Esophagus muscularis mucosa (tissue), 4 donors: ENCODE results near the gene GAB1. TPM values are rescaled to one million over a fixed set of nuclear protein-coding genes. Genes with fewer than 3 reads are reported as not detected.

ENCODE experiments used
- DNase-seq: peaks from one replicate; pipeline ENCODE4 v3.0.0-alpha.2; 2017; ENCODE audit errors: extremely low spot score
- H3K27ac ChIP-seq, 4 donors: fragments of 200-600 bp; sonication (generic); replicated peaks in 1 of 4; 1 replicate in 3 of 4; 2 replicates in 1 of 4; pipeline ENCODE4 v1.5.1; 2016 to 2019; ENCODE audit warnings: mild to moderate bottlenecking in 1 of 4
- H3K27me3 ChIP-seq, 4 donors: fragments of 200-600 bp; sonication (generic); one replicate each; pipeline versions ENCODE4 v1.5.1 to v1.6.0; 2016 to 2019
- H3K36me3 ChIP-seq, 4 donors: fragments of 200-600 bp; sonication (generic); one replicate each; pipeline ENCODE4 v1.5.1; 2016 to 2019
- H3K4me1 ChIP-seq, 4 donors: fragments of 200-600 bp; sonication (generic); one replicate each; pipeline ENCODE4 v1.5.1; 2016 to 2019
- H3K4me3 ChIP-seq, 4 donors: fragments of 200-600 bp; sonication (generic); 1 replicate in 2 of 4; 2 replicates in 2 of 4; pipeline ENCODE4 v1.5.1; 2016 to 2019; ENCODE audit warnings: mild to moderate bottlenecking in 4 of 4, moderate library complexity in 1 of 4
- H3K9me3 ChIP-seq, 4 donors: fragments of 200-600 bp; sonication (generic); 1 replicate in 3 of 4; 2 replicates in 1 of 4; pipeline ENCODE4 v1.5.1; 2016 to 2019
- EP300 ChIP-seq: sonication (generic); formaldehyde crosslinking; IDR thresholded peaks from one replicate; pipeline ENCODE4 v1.6.1; 2017; ENCODE audit warnings: antibody characterized with exemption
- POLR2A ChIP-seq: fragments of 450-650 bp; IDR thresholded peaks from one replicate; pipeline ENCODE4 v1.6.1; 2017; ENCODE audit warnings: antibody characterized with exemption, moderate library complexity, mild to moderate bottlenecking, low read depth
- POLR2AphosphoS5 ChIP-seq, 2 donors: sonication (generic); formaldehyde crosslinking; IDR thresholded peaks; one replicate each; pipeline ENCODE4 v1.6.1; 2017; ENCODE audit warnings: antibody characterized with exemption in 2 of 2
- WGBS: methylation state at CpG from one replicate; pipeline ENCODE4 v1.1.5; 2018; 5-methylcytosine and 5-hydroxymethylcytosine counted together
- intact Hi-C: fragments of 100-400 bp; cut with DNase I; formaldehyde crosslinking; loops from one replicate; pipeline ENCODE4 v1.15.1; 2023
- total RNA-seq, 4 donors: library from RNA; depleted of rRNA; stranded (reverse); fragments of >200 nt; gene quantifications; one replicate each; pipeline versions ENCODE4 v1.1.0 to v1.2.1, GENCODE V29; 2016
- TF ChIP-seq, protein P1 (sequence below), 3 experiments: fragments of 200-600 bp in 2 of 3; fragments of 450-650 bp in 1 of 3; sonication (generic) in 2 of 3; IDR thresholded peaks; one replicate each; pipeline ENCODE4 v1.5.1; 2017 to 2019; ENCODE audit warnings: antibody characterized with exemption in 3 of 3, mild to moderate bottlenecking in 2 of 3, moderate library complexity in 1 of 3

The GAB1 gene
- total RNA-seq, 4 donors from 2014 or later, result 73.5 to 117 (median 98.8) TPM

- Histone ChIP-seq H3K4me1 (peaks cover 71 to 94% (median 76%) of the 10 kb centered on the region in 4 donors), H3K9me3 (no peaks in the 10 kb centered on the region), H3K27ac (peak overlapping the region in 1 of 4 donors; percentile 35), H3K27me3 (no peaks in the 10 kb centered on the region), H3K4me3 (no peak overlapping the region), H3K36me3 (no peaks in the 10 kb centered on the region)
- DNase-seq, result no peak
- intact Hi-C loops, result no loop called here
- WGBS, result 81% methylated on average over 2 of the region's 2 CpGs
- TF ChIP-seq POLR2AphosphoS5 (IDR thresholded peaks at IDR 0.05) (no peak), EP300 (no peak), POLR2A (no peak)
- TF ChIP-seq, protein P1, sequence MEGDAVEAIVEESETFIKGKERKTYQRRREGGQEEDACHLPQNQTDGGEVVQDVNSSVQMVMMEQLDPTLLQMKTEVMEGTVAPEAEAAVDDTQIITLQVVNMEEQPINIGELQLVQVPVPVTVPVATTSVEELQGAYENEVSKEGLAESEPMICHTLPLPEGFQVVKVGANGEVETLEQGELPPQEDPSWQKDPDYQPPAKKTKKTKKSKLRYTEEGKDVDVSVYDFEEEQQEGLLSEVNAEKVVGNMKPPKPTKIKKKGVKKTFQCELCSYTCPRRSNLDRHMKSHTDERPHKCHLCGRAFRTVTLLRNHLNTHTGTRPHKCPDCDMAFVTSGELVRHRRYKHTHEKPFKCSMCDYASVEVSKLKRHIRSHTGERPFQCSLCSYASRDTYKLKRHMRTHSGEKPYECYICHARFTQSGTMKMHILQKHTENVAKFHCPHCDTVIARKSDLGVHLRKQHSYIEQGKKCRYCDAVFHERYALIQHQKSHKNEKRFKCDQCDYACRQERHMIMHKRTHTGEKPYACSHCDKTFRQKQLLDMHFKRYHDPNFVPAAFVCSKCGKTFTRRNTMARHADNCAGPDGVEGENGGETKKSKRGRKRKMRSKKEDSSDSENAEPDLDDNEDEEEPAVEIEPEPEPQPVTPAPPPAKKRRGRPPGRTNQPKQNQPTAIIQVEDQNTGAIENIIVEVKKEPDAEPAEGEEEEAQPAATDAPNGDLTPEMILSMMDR (IDR thresholded peaks at IDR 0.05), result no peak
These were observed 63.4 kb downstream of the GAB1 start for GRCh38 chr4:143400082-143400481.

GRCh38 chr4:143402776-143403552 lies 66.3 kb downstream of the GAB1 start:
- no peaks in the 10 kb centered on the region for H3K27me3 ChIP-seq
- H3K4me3 ChIP-seq, result no peak overlapping the region
- H3K27ac ChIP-seq, result peak overlapping the region in 3 of 4 donors; percentile 19 to 47 (median 46)
- no peaks in the 10 kb centered on the region for H3K36me3 ChIP-seq
- TF ChIP-seq, protein P1 (IDR thresholded peaks at IDR 0.05), result no peak
- TF ChIP-seq POLR2AphosphoS5 (IDR thresholded peaks at IDR 0.05), result no peak
- no peak for TF ChIP-seq POLR2A
- TF ChIP-seq EP300, result no peak
- intact Hi-C loops, result no loop called here
- H3K9me3 ChIP-seq, result no peaks in the 10 kb centered on the region
- no peak for DNase-seq
- peaks cover 72 to 95% (median 79%) of the 10 kb centered on the region in 4 donors for H3K4me1 ChIP-seq
- WGBS, result 49% methylated on average over 4 of the region's 4 CpGs

DNA sequence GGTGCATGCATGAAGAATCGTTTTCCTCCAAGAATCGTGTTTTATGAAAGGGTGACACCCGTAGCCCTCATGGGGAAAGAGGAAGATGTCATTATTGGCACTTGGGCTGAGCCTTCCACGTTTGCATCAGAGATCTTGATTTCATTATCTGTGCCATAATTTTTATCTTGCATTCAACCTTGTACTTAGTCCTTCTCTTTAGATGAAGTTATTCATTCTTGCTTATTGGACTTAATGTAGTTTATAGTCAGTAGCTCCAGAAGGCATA lies 66.8 kb downstream of the GAB1 start:
- Histone ChIP-seq H3K4me3 (no peak overlapping the region), H3K4me1 (peaks cover 72 to 95% (median 79%) of the 10 kb centered on the region in 4 donors), H3K27me3 (no peaks in the 10 kb centered on the region), H3K36me3 (no peaks in the 10 kb centered on the region), H3K9me3 (no peaks in the 10 kb centered on the region), H3K27ac (peak overlapping the region in 3 of 4 donors; percentile 19 to 47 (median 46))
- WGBS, result 59% methylated on average over 4 of the region's 4 CpGs
- intact Hi-C loops, result no loop called here
- TF ChIP-seq POLR2A (no peak), POLR2AphosphoS5 (IDR thresholded peaks at IDR 0.05) (no peak), EP300 (no peak)
- TF ChIP-seq, protein P1 (IDR thresholded peaks at IDR 0.05), result no peak
- no peak for DNase-seq

DNA sequence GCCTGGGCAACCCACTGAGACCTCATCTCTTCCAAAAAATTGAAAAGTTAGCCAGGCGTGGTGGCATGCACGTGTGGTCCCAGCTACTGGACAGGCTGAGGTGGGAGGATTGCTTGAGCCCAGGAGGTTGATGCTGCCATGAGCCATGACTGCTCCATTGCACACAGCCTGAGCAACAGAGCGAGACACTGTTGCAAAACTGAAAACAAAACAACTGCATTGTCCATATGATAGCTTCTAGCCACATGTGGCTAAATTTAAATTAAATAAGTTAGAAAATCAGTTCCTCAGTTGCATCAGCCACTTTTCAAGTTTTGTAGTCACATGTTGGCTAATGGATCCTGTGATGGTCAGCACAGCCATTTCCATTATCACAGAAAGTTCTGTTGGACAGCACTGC lies 67.9 kb downstream of the GAB1 start:
- Histone ChIP-seq H3K27ac (peak overlapping the region in 3 of 4 donors; percentile 47 to 63 (median 56)), H3K36me3 (no peaks in the 10 kb centered on the region), H3K9me3 (no peaks in the 10 kb centered on the region), H3K4me3 (no peak overlapping the region), H3K27me3 (no peaks in the 10 kb centered on the region), H3K4me1 (peaks cover 75 to 96% (median 84%) of the 10 kb centered on the region in 4 donors)
- intact Hi-C loops, result no loop called here
- WGBS, result 91% methylated on average over 3 of the region's 3 CpGs
- no peak for DNase-seq
- TF ChIP-seq, protein P1 (IDR thresholded peaks at IDR 0.05), result no peak
- TF ChIP-seq EP300 (no peak), POLR2A (no peak), POLR2AphosphoS5 (IDR thresholded peaks at IDR 0.05) (no peak)
